ENCODE data around the gene JAKMIP1.

Gene JAKMIP1

DNA sequence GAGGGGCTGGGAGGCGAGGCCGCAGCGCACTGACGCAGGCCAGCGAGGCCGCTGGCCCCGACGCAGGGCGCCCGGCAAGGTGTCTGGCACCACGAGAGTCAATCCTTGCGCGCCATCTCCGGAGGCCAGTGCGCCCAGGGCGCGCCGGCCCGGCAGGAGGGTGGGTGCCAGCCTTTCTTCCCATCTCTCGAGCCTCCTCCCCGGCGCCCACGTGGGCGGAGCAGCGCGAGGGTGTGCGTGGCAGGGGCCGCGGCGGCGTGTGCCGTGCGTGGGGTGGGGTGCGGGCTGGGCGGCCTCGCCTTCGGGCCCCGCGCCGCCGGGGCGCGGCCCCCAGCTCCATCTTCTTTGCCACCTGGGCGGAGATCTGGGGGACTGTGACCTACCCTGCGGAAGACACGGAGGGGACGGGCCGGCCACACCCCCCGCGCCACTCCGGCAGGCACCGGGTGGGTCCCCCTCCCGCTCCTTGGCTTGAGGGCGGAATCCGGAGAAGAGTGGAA lies 877 bp downstream of the JAKMIP1 start:
- no peak for DNase-seq

DNA sequence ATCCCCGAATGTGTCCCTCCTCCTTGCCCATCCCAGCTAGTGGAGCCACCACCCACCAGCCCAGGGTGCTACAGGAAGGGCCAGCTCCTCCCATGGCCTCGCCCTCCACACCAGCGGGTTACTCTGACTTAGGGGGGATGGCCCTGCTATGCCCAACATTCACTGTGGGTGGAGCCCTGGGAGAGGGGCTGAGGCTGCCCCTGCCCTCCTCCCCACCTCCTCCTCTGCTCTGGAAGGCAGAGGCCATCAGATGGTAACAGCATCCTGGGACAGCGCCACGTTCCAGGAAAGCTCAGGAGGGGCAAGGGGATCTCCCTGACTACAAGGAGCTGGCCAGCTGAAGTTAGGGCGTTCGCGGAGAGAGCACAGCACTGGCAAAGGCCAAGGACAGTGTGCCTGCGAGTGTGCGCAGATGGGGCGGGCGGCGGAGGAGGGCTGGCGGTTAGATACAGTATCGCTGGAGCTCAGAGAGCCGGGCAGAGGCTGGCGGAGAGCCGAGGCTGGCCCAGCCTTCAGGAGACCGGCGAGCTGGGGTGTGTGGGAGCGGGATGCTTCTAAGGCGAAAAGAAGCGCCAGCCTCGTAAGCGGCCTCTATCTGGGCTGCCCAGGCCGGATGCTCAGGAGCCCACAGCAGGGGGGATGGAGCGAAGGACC lies 1.5 kb downstream of the JAKMIP1 start:
- DNase-seq = no peak

DNA sequence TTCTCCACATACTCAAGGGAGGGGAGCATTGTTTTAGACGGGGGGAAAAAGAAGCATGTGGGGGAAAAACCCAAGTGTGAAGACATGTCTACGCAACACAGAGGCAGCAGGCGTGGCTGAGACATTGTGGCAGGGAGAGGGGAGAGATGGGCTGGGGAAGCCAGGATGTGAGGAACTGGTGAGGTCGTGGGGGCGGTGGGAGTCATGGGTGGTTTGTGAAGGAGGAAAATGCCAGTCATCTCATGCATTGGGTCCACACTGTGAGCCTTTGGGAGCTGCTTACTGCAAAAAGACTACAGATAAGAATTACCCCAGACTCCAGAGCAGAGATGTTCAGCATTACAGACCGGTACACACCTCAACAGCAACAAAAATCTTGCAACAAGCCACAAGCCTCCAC lies 2.1 kb downstream of the JAKMIP1 start:
- no peak for DNase-seq

DNA sequence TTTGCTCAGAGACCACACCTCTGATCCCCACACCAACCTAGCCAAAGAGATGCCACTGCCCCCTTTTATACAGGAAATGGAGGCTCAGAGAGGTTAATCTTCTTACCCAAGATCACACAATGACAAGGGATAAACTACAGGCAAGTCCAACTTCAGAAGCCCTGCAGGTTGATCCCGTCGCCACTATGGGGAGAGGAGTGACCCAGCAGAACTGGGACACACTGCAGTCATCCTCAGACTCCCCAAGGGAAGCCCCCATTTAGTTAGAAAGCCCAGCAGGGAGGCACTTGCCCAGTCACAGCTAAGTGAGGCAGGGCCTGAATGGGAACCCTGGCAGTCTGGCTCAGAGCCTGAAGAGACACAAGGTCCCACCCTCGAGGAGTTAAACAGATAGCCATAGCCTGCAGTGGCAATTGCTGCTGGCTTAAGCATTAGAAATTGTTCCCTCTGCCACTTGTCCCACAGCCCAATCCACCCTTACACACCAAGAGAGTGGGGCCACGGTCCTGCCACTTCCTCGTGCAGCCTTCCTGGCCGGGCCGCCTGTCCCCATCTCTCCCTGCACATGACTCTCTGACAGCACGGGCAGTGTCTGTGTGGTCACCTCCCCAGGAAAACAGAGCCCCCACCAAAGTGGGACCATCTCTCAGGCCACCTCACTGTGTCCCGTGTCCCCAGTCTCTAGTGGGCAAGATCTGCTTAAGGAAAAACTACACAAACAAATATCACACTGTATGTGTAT lies 2.7 kb downstream of the JAKMIP1 start:
- no peak for DNase-seq

DNA sequence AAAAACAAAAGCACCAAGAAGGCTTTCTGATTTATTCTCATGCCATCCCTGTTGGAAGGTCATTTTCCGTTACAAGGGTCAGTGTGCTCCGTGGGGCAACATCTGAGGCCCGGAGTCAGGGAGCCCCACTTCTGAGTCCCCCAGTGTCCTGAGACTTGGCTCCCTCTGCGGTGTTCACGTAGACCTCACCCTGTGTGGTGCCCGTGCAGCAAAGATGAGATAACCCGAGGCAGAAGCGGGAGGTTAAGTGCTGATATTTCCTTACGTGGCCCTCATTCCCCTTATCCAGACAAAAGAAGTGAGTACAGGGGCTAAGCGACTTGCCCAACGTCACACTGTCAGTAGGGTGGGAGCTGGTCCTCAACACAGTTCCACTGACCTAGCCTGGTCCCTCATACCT lies 3.5 kb downstream of the JAKMIP1 start:
- no peak for DNase-seq

DNA sequence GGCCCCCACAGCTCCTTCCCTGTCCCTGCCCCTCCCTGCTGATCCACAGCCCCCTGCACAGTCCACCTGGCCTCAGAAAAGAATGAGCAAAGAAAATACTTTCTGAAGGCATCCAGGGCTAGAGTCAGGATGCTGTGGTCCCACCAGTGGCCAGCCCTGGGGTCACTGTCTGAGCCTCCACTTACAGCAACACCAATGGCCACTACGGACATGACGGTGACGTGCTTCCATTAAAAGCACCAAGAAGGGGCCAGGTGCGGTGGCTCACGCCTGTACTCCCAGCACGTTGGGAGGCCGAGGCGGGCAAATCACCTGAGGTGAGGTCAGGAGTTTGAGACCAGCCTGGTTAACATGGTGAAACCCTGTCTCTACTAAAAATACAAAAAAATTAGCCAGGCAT lies 4.0 kb downstream of the JAKMIP1 start:
- no peak for DNase-seq

DNA sequence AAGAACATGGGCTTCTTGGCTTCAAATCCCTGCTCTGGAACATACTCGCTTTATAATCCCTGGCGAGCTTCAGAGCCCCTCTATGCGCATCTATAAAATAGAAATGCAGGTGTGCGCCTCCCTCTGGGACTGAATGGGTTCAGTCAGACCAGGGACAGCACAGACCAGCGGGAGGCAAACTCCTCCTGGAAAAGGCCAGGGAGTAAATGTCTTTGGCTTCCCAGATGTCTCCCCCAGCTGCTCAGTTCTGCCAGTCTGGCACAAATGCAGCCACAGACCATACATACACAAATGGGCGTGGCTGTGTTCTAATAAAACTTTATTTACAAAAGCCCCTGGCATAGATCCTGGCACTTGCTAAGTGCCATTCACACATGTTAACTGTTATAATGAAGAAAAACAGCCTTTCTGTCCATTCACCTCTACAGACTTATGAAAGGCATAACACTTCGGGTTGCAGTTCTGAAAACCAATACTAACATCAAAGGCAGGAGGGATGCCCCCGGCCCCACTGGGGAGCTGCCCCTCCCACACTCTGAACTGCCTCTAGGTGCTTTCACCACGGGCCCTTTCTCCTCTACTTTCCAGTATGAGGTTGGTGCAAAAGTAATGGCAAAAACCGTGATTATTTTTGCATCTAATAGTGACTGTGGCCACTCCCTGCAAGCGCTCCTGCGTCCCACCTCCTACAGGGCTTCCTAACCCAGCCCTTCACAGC lies 4.6 kb downstream of the JAKMIP1 start:
- no peak for DNase-seq

- no peak for DNase-seq
These were observed 5.7 kb downstream of the JAKMIP1 start for GRCh38 chr4:6194458-6195195.

- no peak for DNase-seq
These were observed 7.0 kb downstream of the JAKMIP1 start for GRCh38 chr4:6193399-6193798.

DNA sequence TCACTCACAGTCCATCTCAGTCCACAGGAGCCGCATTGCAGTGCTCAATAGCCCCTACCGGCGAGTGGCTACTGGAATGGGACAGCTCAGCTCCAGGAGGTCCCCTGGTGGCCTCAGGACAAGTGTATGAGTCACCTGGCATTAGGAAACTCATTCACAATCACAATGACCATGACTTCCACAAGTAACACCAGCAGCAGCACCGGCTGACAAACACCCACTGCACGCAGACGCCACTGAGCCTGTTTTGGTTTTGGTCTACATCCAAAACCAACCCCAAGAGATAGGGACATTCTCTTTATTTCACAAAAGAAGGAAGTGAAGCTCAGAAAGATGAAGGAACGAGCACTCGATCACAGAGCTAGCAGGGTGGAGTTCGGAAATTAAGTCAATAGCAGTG lies 8.1 kb downstream of the JAKMIP1 start:
- no peak for DNase-seq

GRCh38 chr4:6191448-6192130 lies 8.8 kb downstream of the JAKMIP1 start:
- no peak for DNase-seq

DNA sequence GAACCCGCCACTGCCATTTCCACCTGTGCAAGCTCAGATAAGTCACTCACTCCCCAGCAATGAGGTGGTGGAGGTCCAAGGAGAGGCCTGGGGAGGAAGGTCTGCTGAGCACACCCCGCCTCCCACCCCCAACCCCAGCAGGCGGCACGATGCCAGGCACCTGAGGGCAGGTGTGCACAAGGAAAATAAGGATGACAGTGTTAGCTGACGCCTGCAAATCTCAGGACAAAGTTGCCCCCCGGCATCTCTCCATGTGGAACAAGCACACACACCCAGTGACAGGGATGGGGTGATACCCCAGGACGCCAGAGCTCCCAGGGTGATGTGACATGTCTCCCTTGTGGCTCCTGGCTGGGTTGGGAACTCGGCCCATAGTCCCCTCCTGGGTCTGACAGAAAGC lies 9.9 kb downstream of the JAKMIP1 start:
- no peak for DNase-seq

DNA sequence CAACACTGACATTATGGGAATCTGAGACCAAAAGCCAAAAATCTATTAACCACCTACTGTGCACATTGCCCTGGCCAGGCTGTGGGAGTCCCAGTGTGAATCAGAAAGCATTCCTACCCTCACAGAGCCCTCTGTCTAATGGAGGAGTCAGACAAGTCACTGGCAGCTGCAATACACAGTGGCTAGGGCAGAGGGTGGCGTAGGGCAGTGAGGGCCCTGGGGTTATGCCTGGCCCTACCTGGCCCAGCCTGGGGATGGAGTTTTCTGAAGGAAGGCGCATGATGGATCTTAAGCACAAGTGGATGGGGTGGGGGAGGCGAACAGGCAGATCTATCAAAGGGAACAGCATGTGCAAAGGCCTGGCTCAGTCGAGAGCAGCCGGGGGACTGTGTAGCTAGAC lies 10.8 kb downstream of the JAKMIP1 start:
- no peak for DNase-seq

DNA sequence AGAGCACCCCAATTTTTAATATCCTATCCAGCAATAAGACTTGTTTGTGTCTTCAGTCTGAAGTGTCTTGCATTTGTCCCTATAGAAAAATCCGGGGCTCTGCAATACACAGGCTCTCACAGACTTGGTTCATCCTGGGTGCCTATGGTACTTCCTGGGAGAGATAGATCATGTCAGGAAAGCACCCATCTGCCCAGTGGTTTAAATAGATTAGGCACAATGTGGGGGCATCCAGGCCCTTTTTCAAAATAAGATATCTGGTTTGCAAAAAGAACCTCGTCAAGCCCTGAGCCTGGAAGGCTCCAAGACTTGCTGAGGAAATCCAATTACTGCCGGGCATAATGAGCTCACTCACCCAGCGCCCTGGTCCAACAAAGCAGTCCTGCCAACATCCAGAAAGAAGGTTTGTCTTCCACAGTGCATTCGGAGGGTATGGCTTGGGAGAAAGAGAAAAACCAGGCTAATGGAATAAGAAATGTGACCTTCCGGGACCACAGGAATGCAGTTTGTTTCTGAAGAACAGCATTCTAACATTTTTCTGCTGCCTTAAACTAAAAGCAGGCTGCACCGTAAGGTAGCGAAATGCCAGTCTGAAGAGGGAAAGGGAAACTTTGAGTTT lies 11.6 kb downstream of the JAKMIP1 start:
- DNase-seq = no peak

DNA sequence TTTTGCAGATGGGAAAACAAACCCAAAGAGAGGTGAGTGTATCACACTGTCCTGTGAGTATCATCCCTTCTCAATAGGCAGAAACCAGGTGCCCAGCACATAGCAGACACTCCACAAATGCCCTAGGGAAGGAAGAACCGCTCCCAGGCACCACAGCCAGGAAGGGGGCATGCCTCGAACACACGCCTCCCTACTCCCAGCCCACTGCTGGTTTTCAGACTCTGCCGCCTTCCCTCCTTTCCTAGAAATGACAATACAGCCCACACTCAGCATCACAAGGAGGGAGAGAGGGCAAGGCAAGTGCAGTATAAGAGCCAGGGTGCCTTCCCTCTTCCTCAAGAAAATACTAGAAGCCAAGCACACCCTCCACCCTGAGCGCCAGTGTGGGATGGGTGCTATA lies 16.2 kb downstream of the JAKMIP1 start:
- DNase-seq = no peak

DNA sequence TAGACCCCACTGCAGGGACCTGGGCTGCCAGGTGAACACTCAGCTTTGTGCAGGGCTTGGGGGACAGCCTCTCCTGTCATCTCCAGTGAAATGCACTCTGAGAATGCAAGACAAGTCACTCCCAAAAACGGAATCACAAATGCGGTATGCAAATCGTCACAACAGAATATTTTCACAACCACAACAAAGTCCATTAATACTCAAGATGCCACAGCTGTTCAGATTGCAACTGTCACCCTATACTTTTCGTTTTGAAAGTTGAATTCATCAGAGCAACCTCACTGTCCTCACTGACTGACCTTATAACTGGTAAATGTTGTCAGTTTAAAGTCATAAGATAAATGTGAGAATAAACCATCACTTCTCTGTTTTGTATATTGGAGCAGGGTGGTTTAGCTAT lies 16.6 kb downstream of the JAKMIP1 start:
- DNase-seq = no peak

- DNase-seq = no peak
These were observed 17.7 kb downstream of the JAKMIP1 start for GRCh38 chr4:6182376-6183280.

- no peak for DNase-seq
These were observed 19.3 kb downstream of the JAKMIP1 start for GRCh38 chr4:6180841-6181631.

DNA sequence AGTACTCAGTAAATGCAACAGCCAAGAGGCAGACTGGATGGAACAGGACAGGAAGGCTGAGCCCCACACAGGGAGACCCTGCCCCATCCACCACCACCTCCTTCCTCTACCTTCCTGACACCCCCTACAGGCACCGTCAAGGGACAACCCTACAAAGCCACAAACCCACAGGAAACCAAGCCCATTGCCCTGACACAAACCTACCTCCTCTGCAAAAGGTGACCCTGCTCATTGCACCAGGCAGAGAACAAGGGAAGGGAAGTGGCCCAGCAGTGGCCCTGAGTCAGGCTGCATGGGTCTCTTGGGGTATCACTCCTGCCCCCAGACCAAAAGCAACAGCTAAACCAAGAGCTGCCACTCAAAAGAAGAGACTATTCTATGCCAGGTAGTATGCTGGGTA lies 21.0 kb downstream of the JAKMIP1 start:
- no peak for DNase-seq

- no peak for DNase-seq
These were observed 21.6 kb downstream of the JAKMIP1 start for GRCh38 chr4:6178757-6179156.

Measured in Kasumi-1 (cell line).